Hematopoietic multipotent progenitor cell treated with erythropoietin and hydrocortisone succinate and interleukin-3 and kit ligand, for 6 days (in vitro differentiated cells): ENCODE measurements around the gene TBX10.
"Not testable (repeated sequence)": the region's sequence is repeated elsewhere in the genome, so short reads cannot be mapped to it uniquely, and the experiment has no call there.

Source experiments
- DNase-seq: peaks from one replicate; pipeline ENCODE4 v3.0.0-alpha.2; 2015

TBX10 gene

DNA sequence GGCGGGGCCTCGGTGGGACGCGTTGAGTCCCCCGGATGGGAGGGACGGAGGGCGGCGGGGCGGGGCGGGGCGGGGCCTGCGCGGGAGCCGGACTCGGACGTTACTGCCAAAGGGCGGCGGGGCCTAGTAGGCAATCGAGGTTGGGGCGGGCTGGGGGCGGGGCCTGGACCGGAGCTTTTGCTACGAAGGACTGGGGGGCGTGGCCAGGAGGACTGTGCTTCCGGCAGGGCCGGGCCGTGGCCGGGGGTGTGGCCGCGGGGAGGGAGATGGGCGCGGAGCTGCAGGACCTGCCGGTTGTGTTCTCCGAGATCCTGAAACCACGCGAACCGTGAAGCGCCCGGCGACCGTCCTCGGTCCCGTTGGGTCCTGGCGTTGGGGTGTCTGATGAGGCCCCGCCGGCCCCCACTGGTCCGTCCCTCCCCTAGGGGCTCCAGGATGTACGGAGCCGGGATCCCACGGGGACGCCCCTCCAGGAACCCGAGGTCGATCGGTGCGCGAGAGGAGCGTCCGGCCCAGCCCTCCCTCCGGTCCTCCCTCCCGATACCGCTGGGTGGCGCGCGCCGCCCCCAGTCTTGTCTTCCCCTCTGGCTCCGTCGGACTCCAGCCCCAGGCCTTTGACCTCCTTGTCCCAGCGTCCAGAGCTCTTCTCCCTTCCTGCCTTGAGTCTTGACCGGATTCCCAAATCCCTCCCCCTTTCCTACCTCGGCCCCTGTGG lies 9.2 kb downstream of the TBX10 start:
- peak; percentile 100 for DNase-seq

DNA sequence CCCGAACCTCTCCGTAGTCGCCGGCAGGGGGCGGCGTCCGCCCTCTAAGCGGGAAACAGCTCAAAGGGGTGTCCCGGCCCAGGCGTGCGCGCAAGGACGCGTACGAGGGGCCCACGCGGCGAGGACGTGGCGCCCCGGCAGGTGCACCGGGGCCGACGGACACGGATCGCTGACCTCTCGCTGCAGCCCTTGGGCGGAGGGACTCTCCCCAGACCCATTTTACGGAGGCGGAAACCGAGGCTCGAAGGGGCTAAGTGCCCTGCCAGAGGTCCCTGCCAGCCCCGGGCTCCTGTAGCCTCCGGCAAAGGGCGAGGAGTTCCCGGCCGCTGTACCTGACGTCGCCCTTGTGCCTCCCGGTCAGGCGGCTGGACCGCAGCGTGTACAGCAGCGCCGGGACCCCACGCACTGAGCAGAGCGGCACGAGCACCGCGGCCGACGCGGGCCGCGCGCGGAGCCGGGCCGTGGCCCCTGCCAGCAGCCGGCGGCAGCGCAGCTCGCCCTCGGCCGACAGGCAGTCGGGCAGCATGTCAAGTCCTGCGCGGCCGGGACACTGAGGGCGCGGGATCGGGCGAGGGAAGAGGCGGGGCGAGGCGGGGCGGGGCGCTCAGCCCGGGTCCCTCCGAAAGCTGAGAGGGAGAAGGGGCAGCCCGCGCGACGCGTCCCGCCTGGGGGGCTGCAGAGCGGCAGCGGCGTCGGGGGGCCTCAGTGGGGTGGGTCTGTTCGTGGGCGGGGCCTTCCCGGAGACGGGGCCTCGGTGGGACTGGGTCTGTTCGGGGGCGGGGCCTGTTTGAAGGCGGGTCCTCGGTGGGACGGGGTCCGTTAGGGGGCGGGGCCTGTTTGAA lies 10.0 kb downstream of the TBX10 start, which contains the start of gene NUDT8:
NUDT8 (minus strand) TSS at position 552 of the 842 bp plus-strand sequence; CDS start at position 526, 26 bp downstream.
- peak; percentile 94 for DNase-seq

DNA sequence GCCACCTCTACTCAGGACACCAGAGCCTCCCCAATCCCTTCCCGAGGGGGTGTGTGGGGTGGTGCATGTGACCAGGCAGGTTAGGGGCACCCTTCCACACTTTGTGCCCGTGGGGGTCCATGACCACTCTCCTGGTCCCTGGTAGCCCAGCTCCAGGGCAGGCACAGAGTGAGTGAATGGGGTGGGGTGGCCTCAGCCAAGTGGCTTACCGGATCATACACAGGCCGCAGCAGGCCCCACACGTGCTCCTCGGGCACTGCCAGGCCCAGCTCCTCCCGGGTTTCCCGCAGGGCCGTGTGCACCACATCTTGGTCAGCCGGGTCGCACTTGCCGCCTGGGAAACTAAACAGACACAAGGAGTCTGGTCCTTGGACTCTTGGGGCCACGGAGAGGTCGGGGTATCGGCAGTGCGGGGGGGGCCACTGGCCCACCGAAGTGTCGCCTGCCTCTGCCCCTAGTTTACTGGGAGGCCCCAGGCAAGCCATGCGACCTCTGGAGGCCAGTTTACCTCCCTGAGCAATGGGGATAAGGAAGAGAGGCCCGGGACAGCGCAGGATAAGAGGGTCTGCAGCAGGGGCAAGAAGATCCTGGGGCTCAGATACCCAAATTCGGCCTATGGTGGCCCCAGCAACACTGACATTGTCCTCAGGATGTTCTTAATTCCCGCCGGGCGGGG lies 10.7 kb downstream of the TBX10 start:
- DNase-seq, result no peak

DNA sequence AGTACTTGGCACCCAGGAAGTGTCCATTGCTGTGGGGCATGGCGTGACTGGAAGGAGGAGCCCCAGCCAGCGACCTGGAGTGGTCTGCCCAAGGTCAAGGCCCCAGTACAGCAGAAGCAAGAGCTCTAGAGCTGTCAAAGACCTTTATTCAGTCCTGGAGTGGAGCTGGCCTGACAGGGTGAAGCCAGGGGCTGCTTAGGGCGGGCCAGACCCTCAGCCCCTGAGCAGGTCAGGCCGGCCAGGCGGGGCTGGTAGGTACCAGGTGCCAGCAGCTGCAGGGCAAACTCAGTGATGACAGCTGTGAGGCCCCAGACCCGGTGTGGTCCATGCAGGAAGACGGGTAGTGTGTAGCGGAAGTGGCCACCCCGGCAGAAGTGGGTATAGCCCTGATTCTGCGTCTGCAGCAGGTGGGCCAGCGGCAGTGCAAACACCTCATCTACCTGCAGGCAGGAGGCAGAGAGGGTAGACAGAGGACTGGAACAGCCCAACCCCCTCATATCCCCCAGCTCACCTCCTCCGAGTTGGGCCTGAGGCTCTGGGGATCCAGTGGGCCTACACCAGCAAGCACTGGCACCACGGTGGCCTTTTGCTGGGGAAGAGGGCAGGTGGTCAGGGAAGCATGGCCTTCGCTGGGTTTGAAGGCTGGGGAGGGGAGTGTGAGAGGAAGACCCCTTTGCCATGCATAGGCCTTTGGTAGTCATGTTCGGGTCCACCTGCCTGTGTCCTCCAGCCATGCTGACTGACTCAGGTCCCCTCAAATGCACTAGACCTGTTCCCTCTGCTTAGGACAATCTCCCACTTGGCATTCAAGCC lies 11.5 kb downstream of the TBX10 start:
- no peak for DNase-seq

DNA sequence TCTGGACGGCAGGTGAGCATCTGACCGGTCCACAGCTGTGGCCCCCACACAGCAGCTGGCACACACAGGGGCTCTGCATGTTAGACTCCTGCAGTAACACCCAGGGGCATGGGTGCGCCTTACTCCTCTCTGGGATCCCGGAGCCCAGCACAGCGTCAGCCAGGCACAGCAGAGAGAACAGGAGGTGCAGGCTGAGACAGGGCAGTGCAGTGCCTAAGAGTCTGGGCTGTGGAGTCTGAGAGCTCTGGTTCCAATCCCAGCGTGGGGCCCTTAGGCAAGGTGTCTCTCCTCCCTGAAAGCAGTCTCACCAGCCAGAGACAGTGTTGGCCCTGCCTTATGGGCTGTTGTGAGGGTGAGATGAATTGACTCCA lies 12.1 kb downstream of the TBX10 start:
- DNase-seq, result no peak

DNA sequence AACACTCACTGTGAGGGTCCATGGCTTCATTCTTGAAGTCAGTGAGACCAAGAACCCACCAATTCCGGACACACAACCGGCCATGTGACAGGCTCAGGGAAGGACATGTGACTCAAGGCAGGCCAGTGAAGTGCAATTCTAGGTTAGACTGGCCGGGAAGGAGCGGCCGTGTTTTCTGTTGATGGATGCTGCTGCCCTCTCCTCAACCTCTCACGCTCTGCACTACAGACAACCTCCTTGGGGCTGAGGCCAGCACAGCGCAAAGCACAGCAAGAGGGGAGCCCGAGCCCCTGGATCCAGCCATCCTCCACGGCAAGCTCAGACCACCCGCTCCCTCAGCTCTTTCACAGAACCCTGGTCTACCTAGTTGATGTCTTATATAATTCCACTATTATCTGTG lies 12.6 kb downstream of the TBX10 start:
- DNase-seq, result no peak

DNA sequence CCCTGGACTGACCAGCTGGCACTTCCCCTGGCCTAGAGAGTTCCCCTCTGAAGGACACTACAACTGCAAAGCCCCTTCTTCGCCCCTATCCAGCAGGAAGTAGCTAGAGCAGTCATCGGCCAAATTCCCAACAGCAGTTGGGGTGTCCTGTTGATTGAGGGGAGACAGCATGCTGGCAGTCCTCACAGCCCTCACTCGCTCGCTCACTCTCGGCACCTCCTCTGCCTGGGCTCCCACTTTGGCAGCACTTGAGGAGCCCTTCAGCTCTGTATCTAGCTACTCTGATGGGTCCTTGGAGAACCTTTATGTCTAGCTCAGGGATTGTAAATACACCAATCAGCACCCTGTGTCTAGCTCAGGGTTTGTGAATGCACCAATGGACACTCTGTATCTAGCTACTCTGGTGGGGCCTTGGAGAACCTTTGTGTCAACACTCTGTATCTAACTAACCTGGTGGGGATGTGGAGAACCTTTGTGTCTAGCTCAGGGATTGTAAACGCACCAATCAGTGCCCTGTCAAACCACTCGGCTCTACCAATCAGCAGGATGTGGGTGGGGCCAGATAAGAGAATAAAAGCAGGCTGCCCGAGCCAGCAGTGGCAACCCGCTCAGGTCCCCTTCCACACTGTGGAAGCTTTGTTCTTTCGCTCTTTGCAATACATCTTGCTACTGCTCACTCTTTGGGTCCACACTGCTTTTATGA lies 13.3 kb downstream of the TBX10 start:
- not testable (repeated sequence) for DNase-seq

DNA sequence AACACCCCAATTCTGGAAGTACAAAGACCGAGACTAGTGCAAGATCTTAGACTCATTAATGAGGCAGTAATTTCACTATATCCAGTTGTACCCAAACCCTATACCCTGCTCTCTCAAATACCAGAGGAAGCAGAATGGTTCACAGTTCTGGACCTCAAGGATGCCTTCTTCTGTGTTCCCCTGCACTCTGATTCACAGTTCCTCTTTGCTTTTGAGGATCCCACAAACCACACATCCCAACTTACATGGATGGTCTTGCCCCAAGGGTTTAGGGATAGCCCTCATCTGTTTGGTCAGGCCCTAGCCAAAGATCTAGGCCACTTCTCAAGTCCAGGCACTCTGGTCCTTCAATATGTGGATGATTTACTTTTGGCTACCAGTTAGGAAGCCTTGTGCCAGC lies 15.8 kb downstream of the TBX10 start:
- not testable (repeated sequence) for DNase-seq

DNA sequence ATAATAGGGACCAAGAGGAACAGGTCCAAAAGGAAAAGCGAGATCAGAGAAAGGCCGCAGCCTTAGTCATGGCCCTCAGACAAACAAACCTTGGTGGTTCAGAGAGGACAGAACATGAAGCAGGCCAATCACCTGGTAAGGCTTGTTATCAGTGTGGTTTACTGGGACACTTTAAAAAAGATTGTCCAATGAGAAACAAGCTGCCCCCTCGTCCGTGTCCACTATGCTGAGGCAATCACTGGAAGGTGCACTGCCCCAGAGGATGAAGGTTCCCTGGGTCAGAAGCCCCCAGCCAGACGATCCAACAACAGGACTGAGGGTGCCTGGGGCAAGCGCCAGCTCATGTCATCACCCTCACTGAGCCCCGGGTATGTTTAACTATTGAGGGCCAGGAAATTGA lies 16.7 kb downstream of the TBX10 start:
- DNase-seq, result not testable (repeated sequence)

DNA sequence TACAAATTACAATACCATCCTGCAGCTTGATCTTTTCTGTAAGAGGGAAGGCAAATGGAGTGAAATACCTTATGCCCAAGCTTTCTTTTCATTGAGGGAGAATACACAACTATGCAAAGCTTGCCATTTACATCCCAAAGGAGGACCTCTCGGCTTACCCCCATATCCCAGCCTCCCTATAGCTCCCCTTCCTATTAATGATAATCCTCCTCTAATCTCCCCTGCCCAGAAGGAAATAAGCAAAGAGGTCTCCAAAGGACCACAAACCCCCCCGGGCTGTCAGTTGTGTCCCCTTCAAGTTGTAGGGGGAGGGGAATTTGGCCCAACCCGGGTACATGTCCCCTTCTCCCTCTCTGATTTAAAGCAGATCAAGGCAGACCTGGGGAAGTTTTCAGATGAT lies 17.6 kb downstream of the TBX10 start:
- DNase-seq, result not testable (repeated sequence)

DNA sequence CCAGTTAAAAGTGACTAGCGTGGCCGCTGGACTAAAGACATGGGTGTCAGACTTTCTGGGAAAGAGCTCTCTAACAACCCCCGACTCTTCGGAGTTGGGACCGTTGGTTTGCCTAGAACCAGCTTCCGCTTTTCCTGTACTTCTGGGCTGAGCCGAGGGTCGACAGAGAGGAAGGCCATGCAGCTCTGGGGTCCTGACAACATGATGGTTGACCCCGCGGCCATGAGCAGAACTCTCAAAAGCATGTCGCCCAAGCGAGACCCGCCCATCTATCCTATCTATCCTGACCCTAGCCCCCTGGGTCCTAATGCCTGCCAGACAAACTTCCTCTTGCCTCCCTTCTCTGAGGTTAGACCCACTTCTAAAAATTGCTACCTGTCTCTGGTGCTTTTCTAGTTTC lies 18.9 kb downstream of the TBX10 start:
- DNase-seq, result not testable (repeated sequence)

DNA sequence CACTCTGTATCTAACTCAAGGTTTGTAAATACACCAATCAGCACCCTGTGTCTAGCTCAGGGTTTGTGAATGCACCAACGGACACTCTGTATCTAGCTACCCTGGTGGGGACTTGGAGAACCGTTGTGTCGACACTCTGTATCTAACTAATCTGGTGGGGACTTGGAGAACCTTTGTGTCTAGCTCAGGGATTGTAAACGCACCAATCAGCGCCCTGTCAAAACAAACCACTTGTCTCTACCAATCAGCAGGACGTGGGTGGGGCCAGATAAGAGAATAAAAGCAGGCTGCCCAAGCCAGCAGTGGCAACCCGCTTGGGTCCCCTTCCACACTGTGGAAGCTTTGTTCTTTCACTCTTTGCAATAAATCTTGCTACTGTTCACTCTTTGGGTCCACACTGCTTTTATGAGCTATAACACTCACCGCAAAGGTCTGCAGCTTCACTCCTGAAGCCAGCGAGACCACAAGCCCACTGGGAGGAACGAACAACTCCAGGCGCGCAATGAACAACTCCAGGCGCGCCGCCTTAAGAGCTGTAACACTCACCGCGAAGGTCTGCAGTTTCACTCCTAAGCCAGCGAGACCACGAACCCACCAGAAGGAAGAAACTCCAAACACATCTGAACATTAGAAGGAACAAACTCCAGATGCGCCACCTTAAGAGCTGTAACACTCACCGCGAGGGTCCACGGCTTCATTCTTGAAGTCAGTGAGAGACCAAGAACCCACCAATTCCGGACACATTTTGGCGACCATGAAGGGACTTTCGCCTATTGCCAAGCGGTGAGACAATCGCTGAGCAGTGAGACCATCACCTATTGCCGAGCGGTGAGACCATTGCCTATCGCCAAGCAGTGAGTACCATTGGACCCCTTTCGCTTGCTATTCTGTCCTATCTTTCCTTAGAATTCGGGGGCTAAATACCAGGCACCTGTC lies 19.6 kb downstream of the TBX10 start:
- DNase-seq, result not testable (repeated sequence)

DNA sequence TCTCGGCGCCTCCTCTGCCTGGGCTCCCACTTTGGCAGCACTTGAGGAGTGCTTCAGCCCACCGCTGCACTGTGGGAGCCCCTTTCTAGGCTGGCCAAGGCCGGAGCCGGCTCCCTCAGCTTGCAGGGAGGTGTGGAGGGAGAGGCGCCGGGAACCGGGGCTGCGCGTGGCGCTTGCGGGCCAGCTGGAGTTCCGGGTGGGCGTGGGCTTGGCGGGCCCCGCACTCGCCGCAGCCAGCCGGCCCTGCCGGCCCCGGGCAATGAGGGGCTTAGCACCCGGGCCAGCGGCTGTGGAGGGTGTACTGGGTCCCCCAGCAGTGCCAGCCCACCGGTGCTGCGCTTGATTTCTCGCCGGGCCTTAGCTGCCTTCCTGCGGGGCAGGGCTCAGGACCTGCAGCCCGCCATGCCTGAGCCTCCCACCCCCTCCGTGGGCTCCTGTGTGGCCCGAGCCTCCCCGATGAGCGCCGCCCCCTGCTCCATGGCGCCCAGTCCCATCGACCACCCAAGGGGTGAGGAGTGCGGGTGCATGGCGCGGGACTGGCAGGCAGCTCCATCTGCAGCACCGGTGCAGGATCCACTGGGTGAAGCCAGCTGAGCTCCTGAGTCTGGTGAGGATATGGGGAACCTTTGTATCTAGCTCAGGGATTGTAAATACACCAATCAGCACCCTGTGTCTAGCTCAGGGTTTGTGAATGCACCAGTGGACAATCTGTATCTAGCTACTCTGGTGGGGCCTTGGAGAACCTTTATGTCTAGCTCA lies 20.5 kb downstream of the TBX10 start:
- DNase-seq, result not testable (repeated sequence)

DNA sequence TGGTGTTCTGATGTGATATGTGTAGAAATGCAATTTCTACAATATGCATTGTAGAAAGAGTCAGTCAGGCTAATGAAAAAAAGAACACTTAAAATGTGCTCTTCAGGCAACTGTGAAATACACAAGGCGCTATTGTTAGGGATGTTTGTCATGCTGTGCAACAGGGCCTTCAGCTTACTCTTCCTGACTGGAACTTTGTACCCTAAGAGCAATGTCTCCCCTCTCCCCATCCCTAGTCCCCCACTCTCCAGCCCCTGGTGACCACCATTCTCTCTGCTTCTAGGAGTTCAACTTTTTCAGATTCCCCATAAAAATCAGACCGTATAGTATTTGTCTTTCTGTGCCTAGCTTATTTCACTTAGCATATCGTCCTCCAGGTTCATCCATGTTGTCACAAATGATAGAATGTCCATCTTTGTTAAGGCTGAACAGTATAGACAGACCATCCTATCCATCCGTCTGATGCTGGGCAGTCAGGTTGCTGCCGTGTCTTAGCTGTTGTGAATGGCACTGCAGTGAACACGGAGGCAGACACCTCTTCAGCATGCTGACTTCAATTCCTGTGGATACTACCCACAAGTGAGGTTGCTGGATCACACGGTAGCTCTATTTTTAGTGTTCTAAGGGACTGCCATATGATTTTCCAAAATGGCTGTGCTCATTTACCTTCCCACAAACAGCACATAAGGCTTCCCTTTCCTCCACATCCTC lies 22.2 kb downstream of the TBX10 start:
- DNase-seq, result no peak

DNA sequence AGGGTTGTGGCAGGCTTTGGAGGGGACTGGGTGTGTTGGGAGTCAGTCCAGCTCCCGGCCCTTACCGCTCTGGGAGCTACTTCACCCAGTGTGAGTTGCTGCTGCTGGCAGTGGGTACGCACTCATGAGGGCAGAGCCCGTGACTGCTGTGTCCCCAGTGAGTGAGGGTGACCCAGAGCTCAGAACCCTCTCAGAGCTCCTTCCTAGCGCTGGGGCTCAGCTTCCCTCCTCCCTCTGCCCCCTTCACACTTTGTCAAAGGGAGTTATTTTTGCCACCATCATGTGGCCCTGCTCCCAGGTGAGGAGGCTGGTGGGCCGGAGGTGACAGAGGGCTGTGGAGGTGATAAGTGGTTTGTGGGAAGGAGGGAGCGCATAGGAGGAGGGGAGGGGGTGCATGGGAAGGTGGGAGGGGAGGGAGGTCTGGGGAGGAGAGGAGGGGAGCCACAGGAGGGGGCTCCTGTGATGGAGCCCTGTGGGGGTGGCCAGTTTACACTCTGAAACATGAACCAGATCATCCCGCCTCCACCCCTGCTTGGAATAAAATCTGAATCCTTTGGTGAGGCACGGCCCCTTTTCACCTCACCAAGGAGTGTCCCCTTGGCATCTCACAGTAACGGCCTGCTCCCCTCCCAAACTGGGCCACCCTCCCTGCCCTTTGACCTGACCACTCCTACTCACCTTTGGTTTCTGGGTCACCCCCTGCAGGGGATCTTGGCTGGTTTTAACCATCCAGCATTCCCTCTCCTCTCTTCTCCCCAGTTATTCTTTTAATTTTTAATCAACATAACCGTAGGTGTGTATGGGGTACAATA lies 22.9 kb downstream of the TBX10 start:
- no peak for DNase-seq

DNA sequence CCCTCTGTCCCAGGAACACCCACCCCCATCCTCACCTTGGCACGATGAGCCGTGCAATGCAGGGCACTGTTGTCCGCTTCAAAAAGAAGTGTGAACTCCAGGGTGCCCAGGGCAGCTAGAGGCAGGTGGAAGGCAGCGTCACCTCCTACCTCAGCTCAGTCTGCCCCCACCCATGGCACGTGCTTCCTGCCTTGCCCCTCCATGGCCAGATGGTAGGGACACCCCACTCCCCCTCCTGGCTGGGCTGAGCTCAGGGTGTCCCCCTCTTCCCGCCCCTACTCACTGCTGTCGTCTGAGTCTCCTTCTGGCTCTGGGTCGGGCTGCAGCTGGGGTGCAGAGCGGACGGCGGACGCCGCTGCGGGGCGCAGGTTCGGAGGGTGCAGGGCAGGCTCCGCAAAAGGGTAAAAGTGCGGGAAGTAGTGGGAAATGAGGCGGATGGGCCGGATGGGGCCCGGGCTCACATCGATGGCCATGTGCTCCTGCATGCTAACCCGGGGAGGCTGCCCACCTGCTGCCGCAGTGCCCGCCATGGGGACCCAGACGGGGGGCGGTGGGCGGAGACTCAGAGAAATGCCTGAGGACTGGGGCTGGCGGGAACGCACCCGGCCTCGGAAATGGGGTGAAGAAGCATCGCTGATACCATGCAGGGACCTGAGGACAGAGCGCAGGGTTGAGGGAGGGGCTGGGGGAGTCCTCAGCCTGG lies 23.7 kb downstream of the TBX10 start:
- no peak for DNase-seq
